Astrocyte (in vitro differentiated cells and primary cell): ENCODE measurements around the gene CCDC61.

Experiments
- EZH2 ChIP-seq: IDR thresholded peaks from 2 replicates; pipeline ENCODE4 v1.6.1; 2012; ENCODE audit warnings: mild to moderate bottlenecking, low read length, inconsistent platforms; ENCODE audit not compliant: insufficient read depth
- TF ChIP-seq, protein P1 (sequence below): IDR thresholded peaks from 2 replicates; pipeline ENCODE4 v1.5.1; 2011; ENCODE audit warnings: low read depth, mild to moderate bottlenecking, inconsistent platforms, low read length, moderate library complexity; ENCODE audit not compliant: insufficient read depth

DNA sequence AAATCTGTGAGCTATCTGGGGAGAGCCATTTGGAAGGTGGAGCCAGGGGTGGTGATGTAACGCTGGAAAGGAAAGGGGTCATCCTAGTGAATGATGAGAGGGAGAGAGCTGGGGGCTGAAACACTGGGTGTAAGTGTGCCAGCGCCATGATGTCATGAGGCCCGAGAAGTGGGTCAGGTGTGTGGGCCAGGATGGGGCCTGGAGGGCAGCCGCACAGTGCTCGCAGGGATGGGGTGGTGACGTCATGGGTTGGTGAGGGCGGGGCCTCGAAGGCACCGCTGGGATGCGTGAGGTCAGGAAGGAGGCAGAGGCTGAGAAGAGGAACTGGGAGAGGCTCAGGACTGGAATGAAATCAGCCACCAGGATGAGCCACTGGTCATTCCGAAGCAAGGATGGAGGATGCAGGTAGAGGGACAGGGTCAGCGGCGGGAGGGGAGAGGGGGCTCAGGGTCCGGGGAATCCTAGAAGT, 4.4 kb downstream of the CCDC61 start:
- TF ChIP-seq, protein P1, sequence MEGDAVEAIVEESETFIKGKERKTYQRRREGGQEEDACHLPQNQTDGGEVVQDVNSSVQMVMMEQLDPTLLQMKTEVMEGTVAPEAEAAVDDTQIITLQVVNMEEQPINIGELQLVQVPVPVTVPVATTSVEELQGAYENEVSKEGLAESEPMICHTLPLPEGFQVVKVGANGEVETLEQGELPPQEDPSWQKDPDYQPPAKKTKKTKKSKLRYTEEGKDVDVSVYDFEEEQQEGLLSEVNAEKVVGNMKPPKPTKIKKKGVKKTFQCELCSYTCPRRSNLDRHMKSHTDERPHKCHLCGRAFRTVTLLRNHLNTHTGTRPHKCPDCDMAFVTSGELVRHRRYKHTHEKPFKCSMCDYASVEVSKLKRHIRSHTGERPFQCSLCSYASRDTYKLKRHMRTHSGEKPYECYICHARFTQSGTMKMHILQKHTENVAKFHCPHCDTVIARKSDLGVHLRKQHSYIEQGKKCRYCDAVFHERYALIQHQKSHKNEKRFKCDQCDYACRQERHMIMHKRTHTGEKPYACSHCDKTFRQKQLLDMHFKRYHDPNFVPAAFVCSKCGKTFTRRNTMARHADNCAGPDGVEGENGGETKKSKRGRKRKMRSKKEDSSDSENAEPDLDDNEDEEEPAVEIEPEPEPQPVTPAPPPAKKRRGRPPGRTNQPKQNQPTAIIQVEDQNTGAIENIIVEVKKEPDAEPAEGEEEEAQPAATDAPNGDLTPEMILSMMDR = no peak
- no peak for TF ChIP-seq EZH2
